VCaP (cell line): ENCODE data around the gene CNNM3.

Experiments
- H3K27ac ChIP-seq: fragments of 450-650 bp; 2 replicates; pipeline ENCODE4 v1.5.1; 2017
- CTCF ChIP-seq: fragments of 450-650 bp; conservative IDR thresholded peaks from 2 replicates; pipeline ENCODE4 v1.5.1; 2017; ENCODE audit warnings: mild to moderate bottlenecking, moderate library complexity

CNNM3 gene

GRCh38 chr2:96808176-96808837 lies 7.8 kb upstream of the CNNM3 start:
- peak overlapping the region; percentile 71 for H3K27ac ChIP-seq
- TF ChIP-seq CTCF: no peak

GRCh38 chr2:96809216-96809882 lies 6.7 kb upstream of the CNNM3 start:
- no peak for TF ChIP-seq CTCF
- peak overlapping the region; percentile 71 for H3K27ac ChIP-seq

- no peak overlapping the region for H3K27ac ChIP-seq
- TF ChIP-seq CTCF: no peak
Measured at GRCh38 chr2:96809951-96810782, 5.9 kb upstream of the CNNM3 start.

DNA sequence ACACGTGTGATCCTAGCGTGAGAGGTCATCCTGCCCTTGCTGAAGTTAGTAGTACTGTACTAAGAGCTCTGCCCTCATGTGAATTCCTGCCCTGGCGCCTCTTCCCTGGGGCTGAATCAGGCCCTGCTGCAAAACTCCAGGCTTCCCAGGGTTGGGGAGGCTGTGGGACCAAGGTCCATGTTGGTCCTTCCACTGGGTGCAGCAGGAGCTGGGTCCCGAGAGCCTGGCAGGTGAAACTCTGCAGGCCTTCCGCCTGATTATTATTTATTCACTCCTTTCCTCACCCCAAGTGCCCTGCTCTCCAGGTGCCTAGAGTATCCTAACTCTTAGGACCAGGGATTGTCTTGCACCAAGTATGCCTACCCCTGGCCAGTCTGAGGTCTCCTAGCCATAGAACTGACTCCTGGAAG lies 5.3 kb upstream of the CNNM3 start:
- no peak for TF ChIP-seq CTCF
- no peak overlapping the region for H3K27ac ChIP-seq

GRCh38 chr2:96811917-96812316 lies 4.2 kb upstream of the CNNM3 start:
- TF ChIP-seq CTCF: no peak

GRCh38 chr2:96813656-96814055 lies 2.4 kb upstream of the CNNM3 start:
- H3K27ac ChIP-seq: no peak overlapping the region
- no peak for TF ChIP-seq CTCF

More at GRCh38 chr2:96811917-96812316, 4.2 kb upstream of the CNNM3 start:
- no peak overlapping the region for H3K27ac ChIP-seq

DNA sequence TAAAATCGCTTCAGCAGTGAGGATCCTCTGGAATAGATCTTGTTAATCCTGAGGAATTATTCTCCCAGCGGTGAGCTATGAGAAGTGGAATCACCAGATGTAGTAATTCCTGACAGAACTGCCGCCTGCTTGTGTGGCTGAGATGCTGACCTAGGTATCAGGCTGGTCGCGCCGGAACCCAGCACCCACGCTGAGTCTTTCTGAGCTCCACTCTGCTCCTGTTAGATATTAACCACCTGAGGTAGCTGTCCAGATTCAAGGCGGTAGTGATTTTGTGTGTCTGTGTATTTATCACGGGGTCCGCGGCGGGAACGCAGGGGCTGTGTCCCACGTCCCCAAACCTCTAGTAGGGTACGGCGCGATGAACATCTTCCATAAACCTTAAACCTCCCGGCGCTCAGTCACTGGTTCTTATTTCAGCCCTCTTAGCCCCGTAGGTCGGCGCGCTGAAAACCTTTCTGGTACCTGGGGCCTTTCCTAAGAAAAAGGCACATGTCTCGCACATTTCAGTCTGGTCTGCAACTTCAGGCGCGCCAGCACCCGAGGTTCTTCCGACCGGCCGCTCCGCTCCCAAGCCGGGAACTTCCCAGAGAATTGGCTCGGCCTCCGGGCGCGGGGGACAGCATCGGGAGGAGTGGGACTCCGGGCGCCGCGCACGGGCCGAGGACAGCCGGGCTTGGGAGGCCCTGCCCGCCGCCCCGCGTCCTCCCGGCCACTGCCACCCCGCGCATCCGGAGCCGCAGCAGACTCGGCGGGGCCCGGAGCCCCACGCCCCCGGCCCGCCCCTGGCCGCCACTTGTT lies 542 bp upstream of the CNNM3 start:
- H3K27ac ChIP-seq: peak overlapping the region; percentile 91
- no peak for TF ChIP-seq CTCF
